Adrenal gland (tissue), 12 donors: Measurements from ENCODE around the gene HIRIP3. TPM values are rescaled to one million over a fixed set of nuclear protein-coding genes. Genes with fewer than 3 reads are reported as not detected.
A peak's percentile ranks its signal among the peaks of the same experiment; 100 is the strongest.

Experiments used
- DNase-seq, 7 donors: peaks; one replicate each; pipeline ENCODE4 v3.0.0-alpha.2; 2019 to 2020
- H3K27ac ChIP-seq, 5 donors: fragments of 200-600 bp; sonication (generic) in 4 of 5; 1 replicate in 3 of 5; 2 replicates in 2 of 5; pipeline versions ENCODE4 v1.5.1 to v1.8.0; 2016 to 2020; ENCODE audit warnings: mild to moderate bottlenecking in 1 of 5
- H3K27me3 ChIP-seq: fragments of 200-600 bp; 2 replicates; pipeline ENCODE4 v1.8.0; 2021
- H3K36me3 ChIP-seq, 2 donors: fragments of 200-600 bp; replicated peaks in 1 of 2; 1 replicate in 1 of 2; 2 replicates in 1 of 2; pipeline versions ENCODE4 v1.5.1 to v1.8.0; 2018 to 2022
- H3K4me1 ChIP-seq, 2 donors: fragments of 200-600 bp; replicated peaks in 1 of 2; 1 replicate in 1 of 2; 2 replicates in 1 of 2; pipeline versions ENCODE4 v1.5.1 to v1.8.0; 2018 to 2021
- H3K4me3 ChIP-seq, 4 donors: fragments of 200-600 bp; sonication (generic) in 3 of 4; one replicate each; pipeline ENCODE4 v1.5.1; 2016 to 2018
- H3K9me3 ChIP-seq, 3 donors: fragments of 200-600 bp; sonication (generic) in 1 of 3; replicated peaks in 1 of 3; 1 replicate in 2 of 3; 2 replicates in 1 of 3; pipeline versions ENCODE4 v1.5.1 to v1.8.0; 2016 to 2021
- POLR2A ChIP-seq, 2 donors: fragments of 450-650 bp; IDR thresholded peaks; one replicate each; pipeline ENCODE4 v1.6.1; 2017; ENCODE audit warnings: antibody characterized with exemption in 2 of 2, mild to moderate bottlenecking in 2 of 2, moderate library complexity in 1 of 2
- WGBS, 4 donors: extraction: QIAGEN DNeasy Blood & Tissue Kit in 2 of 4; methylation state at CpG; one replicate each; pipeline versions ENCODE4 v1.1.5 to v1.1.7; 2013 to 2017; 5-methylcytosine and 5-hydroxymethylcytosine counted together
- intact Hi-C, 2 donors: fragments of 100-400 bp; cut with DNase I; formaldehyde crosslinking; loops; one replicate each; pipeline versions ENCODE4 v1.14.1 to v1.15.0; 2022 to 2023
- polyA plus RNA-seq, 3 donors: library from polyadenylated mRNA; stranded (reverse); fragments of 200-250 nt in 2 of 3; fragments of 350-450 nt in 1 of 3; fragmentation: Illumina TruSeq in 1 of 3; extraction: RNeasy Lipid Tissue Mini Kit (QIAGEN cat#74804) in 1 of 3; gene quantifications; one replicate each; pipeline ENCODE4 v1.2.3, GENCODE V29; 2013 to 2014
- total RNA-seq, 9 donors: library from RNA; depleted of rRNA in 4 of 9; stranded (reverse); fragments of >200 nt in 4 of 9; fragments of 120-200 nt in 1 of 9; fragmentation: NEBNext Ultra II Directional in 1 of 9; extraction: Animal tissue kit (Norgen Biotek cat#: 25700) in 1 of 9; gene quantifications; one replicate each; pipeline versions ENCODE4 v1.1.0 to v1.2.4, GENCODE V29; 2013 to 2023
- TF ChIP-seq, protein P1 (sequence below), 6 experiments: fragments of 450-650 bp in 4 of 6; fragments of 200-600 bp in 2 of 6; sonication (generic) in 1 of 6; IDR thresholded peaks; 1 replicate in 5 of 6; 2 replicates in 1 of 6; pipeline versions ENCODE4 v1.5.1 to v1.8.0; 2016 to 2021; ENCODE audit warnings: antibody characterized with exemption in 6 of 6, mild to moderate bottlenecking in 2 of 6, moderate library complexity in 1 of 6
- donor health status: healthy with polysubstance abuse.
- donor health status: Bipolar disorder and iron deficiency.
- donor health status: DM: yes; HTN: yes; CAD: no.
- donor health status: DM: no; HTN: no; CAD: no.
- donor health status: DM: no; HTN: no; CAD: no.
- donor health status: DM: yes; HTN: yes; CAD: no.

Gene HIRIP3
- total and polyA plus RNA-seq, 12 donors = 11.0 to 35.0 (median 19.1) TPM

DNA sequence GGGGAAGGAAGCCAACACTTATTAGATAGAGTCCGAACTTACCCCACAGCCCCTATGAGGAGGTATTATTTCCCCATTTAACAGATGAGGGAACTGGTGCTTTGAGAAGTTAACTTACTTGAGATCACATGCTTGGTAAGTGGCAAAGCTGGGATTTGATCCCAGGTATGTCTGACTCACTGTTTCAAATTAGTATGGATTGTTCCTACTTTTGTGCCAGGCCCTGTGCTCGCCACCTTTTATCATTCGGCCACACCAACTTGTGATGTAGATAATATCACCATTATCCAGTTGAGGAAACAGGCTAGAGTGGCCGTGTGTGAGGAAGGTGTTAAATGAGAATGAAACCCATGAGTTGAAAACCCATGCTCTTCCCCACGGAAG, 10.7 kb downstream of the HIRIP3 start:
- Histone ChIP-seq H3K27me3 (no peaks in the 10 kb centered on the region), H3K27ac (no peak overlapping the region), H3K4me1 (peaks cover 6 to 8% of the 10 kb centered on the region in 2 donors), H3K36me3 (peaks cover 0 to 99% of the 10 kb centered on the region in 2 donors), H3K9me3 (no peaks in the 10 kb centered on the region), H3K4me3 (no peak overlapping the region)
- TF ChIP-seq, protein P1, sequence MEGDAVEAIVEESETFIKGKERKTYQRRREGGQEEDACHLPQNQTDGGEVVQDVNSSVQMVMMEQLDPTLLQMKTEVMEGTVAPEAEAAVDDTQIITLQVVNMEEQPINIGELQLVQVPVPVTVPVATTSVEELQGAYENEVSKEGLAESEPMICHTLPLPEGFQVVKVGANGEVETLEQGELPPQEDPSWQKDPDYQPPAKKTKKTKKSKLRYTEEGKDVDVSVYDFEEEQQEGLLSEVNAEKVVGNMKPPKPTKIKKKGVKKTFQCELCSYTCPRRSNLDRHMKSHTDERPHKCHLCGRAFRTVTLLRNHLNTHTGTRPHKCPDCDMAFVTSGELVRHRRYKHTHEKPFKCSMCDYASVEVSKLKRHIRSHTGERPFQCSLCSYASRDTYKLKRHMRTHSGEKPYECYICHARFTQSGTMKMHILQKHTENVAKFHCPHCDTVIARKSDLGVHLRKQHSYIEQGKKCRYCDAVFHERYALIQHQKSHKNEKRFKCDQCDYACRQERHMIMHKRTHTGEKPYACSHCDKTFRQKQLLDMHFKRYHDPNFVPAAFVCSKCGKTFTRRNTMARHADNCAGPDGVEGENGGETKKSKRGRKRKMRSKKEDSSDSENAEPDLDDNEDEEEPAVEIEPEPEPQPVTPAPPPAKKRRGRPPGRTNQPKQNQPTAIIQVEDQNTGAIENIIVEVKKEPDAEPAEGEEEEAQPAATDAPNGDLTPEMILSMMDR (IDR thresholded peaks at IDR 0.05) = no peak
- no peak for TF ChIP-seq POLR2A (IDR thresholded peaks at IDR 0.05)
- no peak for DNase-seq
- intact Hi-C loops = no loop called here
- 80 to 91% (median 89%) methylated on average over 5 of the region's 5 CpGs for WGBS, 4 donors

DNA sequence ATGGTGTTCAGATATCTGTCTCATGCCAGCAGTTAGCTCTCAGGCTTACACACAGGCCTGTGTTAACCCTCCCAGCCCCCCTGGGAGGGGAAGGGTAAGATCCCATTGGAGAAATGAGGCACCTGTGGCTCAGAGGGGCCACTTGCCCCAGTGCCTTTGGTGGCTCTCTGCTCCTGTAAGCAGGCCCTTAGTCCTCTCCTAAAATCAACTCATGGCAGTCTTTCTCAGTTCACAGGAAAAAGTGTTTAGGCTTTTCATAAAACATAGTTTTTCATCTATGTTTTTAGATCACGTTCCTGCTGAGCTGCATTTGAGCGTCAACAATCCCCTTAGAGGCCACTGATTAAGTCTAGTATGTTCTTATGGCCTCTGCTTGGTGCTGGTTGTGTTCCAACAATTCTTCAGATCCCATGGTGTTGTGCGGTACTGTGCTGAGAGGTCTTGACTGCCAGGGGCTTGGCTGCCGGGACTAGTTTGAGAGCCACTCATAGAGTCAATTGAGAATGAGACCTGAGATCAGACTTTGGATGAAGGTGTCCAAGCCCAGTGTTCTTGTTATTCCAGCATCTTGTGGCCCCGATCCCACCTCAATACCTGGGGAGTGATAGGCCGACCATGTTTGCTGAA, 11.2 kb downstream of the HIRIP3 start:
- peaks cover 9 to 13% of the 10 kb centered on the region in 2 donors for H3K4me1 ChIP-seq
- 78 to 84% (median 82%) methylated on average over 6 of the region's 6 CpGs for WGBS, 4 donors
- intact Hi-C loops = no loop called here
- no peaks in the 10 kb centered on the region for H3K9me3 ChIP-seq
- no peak for TF ChIP-seq POLR2A (IDR thresholded peaks at IDR 0.05)
- TF ChIP-seq, protein P1 (IDR thresholded peaks at IDR 0.05) = no peak
- peaks cover 0 to 100% of the 10 kb centered on the region in 2 donors for H3K36me3 ChIP-seq
- no peak overlapping the region for H3K4me3 ChIP-seq
- DNase-seq = no peak
- H3K27me3 ChIP-seq = no peaks in the 10 kb centered on the region
- peak overlapping the region in 1 of 5 donors; percentile 20 for H3K27ac ChIP-seq

DNA sequence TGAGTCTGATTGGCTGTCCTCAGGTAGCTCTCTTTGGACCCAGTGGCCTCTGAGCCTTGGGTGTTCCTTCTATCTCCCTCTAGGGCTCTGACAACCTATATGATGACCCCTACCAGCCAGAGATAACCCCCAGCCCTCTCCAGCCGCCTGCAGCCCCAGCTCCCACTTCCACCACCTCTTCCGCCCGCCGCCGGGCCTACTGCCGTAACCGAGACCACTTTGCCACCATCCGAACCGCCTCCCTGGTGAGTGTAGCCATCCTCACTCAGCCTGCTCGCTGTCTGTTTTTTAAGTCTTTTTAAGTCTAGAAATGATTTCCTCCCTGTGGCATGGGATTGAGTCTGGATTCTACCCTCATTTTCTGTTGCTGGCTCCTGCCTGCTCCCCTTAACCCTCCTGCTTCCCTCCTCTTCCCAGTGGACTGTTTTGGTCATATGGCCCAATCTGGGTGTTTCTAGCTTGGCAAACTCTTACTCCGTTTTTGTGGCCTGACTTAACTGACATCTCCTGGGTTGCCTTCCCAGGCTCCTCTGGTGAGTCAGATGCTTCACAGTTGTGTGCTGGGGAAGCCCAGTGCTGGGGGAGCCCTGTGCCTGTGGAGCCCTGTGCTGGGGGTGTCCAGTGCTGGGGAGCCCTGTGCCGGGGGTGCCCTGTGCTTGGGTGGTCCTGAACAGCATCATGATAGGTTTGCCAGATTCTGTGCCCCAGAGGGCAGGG, 11.8 kb downstream of the HIRIP3 start:
- Histone ChIP-seq H3K27me3 (no peaks in the 10 kb centered on the region), H3K9me3 (no peaks in the 10 kb centered on the region), H3K36me3 (peaks cover 0 to 100% of the 10 kb centered on the region in 2 donors), H3K4me1 (peaks cover 9 to 14% of the 10 kb centered on the region in 2 donors), H3K4me3 (no peak overlapping the region), H3K27ac (peak overlapping the region in 1 of 5 donors; percentile 20)
- DNase-seq = no peak
- TF ChIP-seq POLR2A (IDR thresholded peaks at IDR 0.05) = no peak
- TF ChIP-seq, protein P1 (IDR thresholded peaks at IDR 0.05) = no peak
- 81 to 85% (median 83%) methylated on average over 11 to 12 of the region's 12 CpGs for WGBS, 4 donors
- intact Hi-C loops = no loop called here

DNA sequence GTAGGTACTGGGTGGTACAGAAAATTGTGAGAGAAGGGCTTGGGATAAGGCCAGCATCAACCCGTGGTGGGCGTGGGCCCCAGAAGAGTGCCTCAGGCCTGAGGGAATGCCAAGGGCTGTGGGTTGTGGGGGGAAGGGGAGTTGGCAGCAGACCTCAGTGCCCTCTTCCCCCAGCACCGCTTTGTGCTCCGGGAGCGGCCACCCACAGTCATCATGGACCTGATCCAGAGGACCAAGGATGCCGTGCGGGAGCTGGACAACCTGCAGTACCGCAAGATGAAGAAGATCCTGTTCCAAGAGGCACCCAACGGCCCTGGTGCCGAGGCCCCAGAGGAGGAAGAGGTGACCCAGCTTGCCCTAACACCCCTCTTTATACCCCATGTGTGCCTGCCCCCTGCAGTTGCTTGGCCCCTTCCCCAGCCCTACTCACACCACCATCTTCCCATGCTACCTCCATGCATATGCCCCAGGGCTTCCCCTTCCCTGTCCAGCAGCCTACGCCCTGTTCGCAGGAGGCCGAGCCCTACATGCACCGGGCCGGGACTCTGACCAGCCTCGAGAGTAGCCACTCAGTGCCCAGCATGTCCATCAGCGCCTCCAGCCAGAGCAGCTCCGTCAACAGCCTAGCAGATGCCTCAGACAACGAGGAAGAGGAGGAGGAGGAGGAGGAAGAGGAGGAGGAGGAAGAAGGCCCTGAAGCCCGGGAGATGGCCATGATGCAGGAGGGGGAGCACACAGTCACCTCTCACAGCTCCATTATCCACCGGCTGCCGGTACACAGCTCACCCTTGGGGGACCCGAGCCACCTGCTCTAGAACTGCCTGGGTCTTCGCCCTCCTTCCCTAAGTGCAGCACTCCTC, 12.6 kb downstream of the HIRIP3 start:
- Histone ChIP-seq H3K9me3 (no peaks in the 10 kb centered on the region), H3K4me1 (peaks cover 9 to 14% of the 10 kb centered on the region in 2 donors), H3K27me3 (no peaks in the 10 kb centered on the region), H3K27ac (no peak overlapping the region), H3K4me3 (no peak overlapping the region), H3K36me3 (peaks cover 0 to 100% of the 10 kb centered on the region in 2 donors)
- 78 to 83% (median 81%) methylated on average over 19 to 24 of the region's 24 CpGs for WGBS, 4 donors
- intact Hi-C loops = no loop called here
- TF ChIP-seq, protein P1 (IDR thresholded peaks at IDR 0.05) = no peak
- no peak for TF ChIP-seq POLR2A (IDR thresholded peaks at IDR 0.05)
- no peak for DNase-seq
